HCT116 (cell line): ENCODE results near the gene RANGAP1. TPM values are rescaled to one million over a fixed set of nuclear protein-coding genes. Genes with fewer than 3 reads are reported as not detected.

Experiments
- ATAC-seq: fragments of 200-7000 bp; cut with Tn5 transposase; 2 replicates; pipeline ENCODE4 v1.9.1; 2020; ENCODE audit warnings: mild to moderate bottlenecking, moderate library complexity
- BruUV-seq: library from RNA; stranded (reverse); fragments of 400-500 nt; replicated peaks from 2 replicates; lab custom pipeline; 2021; lab: Mats Ljungman, UMichigan
- CTCF ChIA-PET: fragments of 300-600 bp; sonication (Branson Sonifier 250); formaldehyde crosslinking; loops from one replicate; lab custom pipeline; 2021; ENCODE audit warnings: antibody characterized with exemption; lab: Charles Lee
- POLR2A ChIA-PET: fragments of 300-600, 350-600 bp; sonication (Branson Sonifier 250); formaldehyde crosslinking; loops from one replicate; lab custom pipeline; 2021; ENCODE audit warnings: antibody characterized with exemption; lab: Charles Lee
- RAD21 ChIA-PET, 2 experiments: fragments of 300-600 bp; sonication (Branson Sonifier 250); formaldehyde crosslinking; loops; one replicate each; lab custom pipeline; 2023; ENCODE audit warnings: low total read pairs in 2 of 2; ENCODE audit not compliant: uncharacterized antibody in 2 of 2, unreplicated experiment in 2 of 2, low non-redundant PET in 1 of 2; lab: Charles Lee
- DNase-seq: peaks from one replicate; pipeline ENCODE4 v3.0.0-alpha.2; 2010; ENCODE audit warnings: low read depth, low spot score
- H2AFZ ChIP-seq: fragments of 200-600 bp; shearing (Covaris generic), sonication (generic); 2 replicates; pipeline ENCODE4 v1.6.1; 2017; ENCODE audit warnings: low read depth, mixed run types, mixed read lengths, antibody characterized with exemption, low read length; ENCODE audit not compliant: poor library complexity, severe bottlenecking
- H3K27ac ChIP-seq: 2 replicates; pipeline ENCODE4 v1.5.1; 2012; ENCODE audit warnings: low read depth, low read length
- H3K27me3 ChIP-seq: fragments of 200-600 bp; sonication (generic); 2 replicates; pipeline ENCODE4 v1.6.1; 2016; ENCODE audit warnings: mixed run types, low read length, mixed read lengths; ENCODE audit not compliant: insufficient read depth
- H3K36me3 ChIP-seq, 2 experiments: fragments of 200-500 bp in 1 of 2; fragments of 200-600 bp in 1 of 2; sonication (Bioruptor generic) in 1 of 2; sonication (generic) in 1 of 2; 2 replicates each; pipeline versions ENCODE4 v1.5.1 to v1.6.1; 2014 to 2016; ENCODE audit warnings: low read length in 2 of 2, inconsistent platforms in 1 of 2, mixed read lengths in 1 of 2, mixed run types in 1 of 2; ENCODE audit not compliant: insufficient read depth in 2 of 2, control insufficient read depth in 1 of 2
- H3K4me1 ChIP-seq, 2 experiments: fragments of 200-600 bp in 1 of 2; sonication (generic) in 1 of 2; 2 replicates each; pipeline versions ENCODE4 v1.5.1 to v1.6.1; 2012 to 2017; ENCODE audit warnings: low read length in 2 of 2, inconsistent platforms in 1 of 2, mild to moderate bottlenecking in 1 of 2, mixed read lengths in 1 of 2, mixed run types in 1 of 2, moderate library complexity in 1 of 2; ENCODE audit not compliant: insufficient read depth in 2 of 2, control insufficient read depth in 1 of 2
- H3K4me2 ChIP-seq: fragments of 200-600 bp; sonication (generic); 2 replicates; pipeline ENCODE4 v1.6.1; 2017; ENCODE audit warnings: mixed run types, low read length, mixed read lengths
- H3K4me3 ChIP-seq, 2 experiments: fragments of 200-600 bp in 1 of 2; sonication (generic) in 1 of 2; replicated peaks in 1 of 2; 2 replicates each; pipeline ENCODE4 v1.5.1; 2011 to 2016; ENCODE audit warnings: low read length in 2 of 2, control low read depth in 1 of 2, low read depth in 1 of 2, mild to moderate bottlenecking in 1 of 2, mixed read lengths in 1 of 2, mixed run types in 1 of 2
- H3K79me2 ChIP-seq: fragments of 200-600 bp; sonication (generic); 2 replicates; pipeline ENCODE4 v1.6.1; 2017; ENCODE audit warnings: mild to moderate bottlenecking, mixed run types, low read length, moderate library complexity, mixed read lengths; ENCODE audit not compliant: insufficient read depth
- H3K9ac ChIP-seq: fragments of 200-600 bp; sonication (generic); 2 replicates; pipeline ENCODE4 v1.6.1; 2016; ENCODE audit warnings: low read length, mixed read lengths
- H3K9me2 ChIP-seq: fragments of 200-600 bp; sonication (generic), shearing (Covaris generic); 2 replicates; pipeline ENCODE4 v1.6.1; 2017; ENCODE audit warnings: mixed run types, mild to moderate bottlenecking, moderate library complexity; ENCODE audit not compliant: insufficient read depth
- H3K9me3 ChIP-seq, 2 experiments: fragments of 200-500 bp in 1 of 2; fragments of 200-600 bp in 1 of 2; sonication (Bioruptor generic) in 1 of 2; sonication (generic) in 1 of 2; 2 replicates each; pipeline ENCODE4 v1.6.1; 2014 to 2017; ENCODE audit warnings: low read length in 2 of 2, mixed read lengths in 2 of 2, inconsistent platforms in 1 of 2, low read depth in 1 of 2, mild to moderate bottlenecking in 1 of 2, mixed run types in 1 of 2, moderate library complexity in 1 of 2; ENCODE audit not compliant: control insufficient read depth in 1 of 2, insufficient read depth in 1 of 2
- H4K20me1 ChIP-seq: fragments of 200-600 bp; sonication (generic), shearing (Covaris generic); 2 replicates; pipeline ENCODE4 v1.6.1; 2017; ENCODE audit warnings: mixed run types, mild to moderate bottlenecking, moderate library complexity; ENCODE audit not compliant: insufficient read depth
- CBX3 ChIP-seq: IDR thresholded peaks from 2 replicates; pipeline ENCODE4 v1.6.1; 2012; ENCODE audit warnings: low read depth
- CEBPB ChIP-seq: IDR thresholded peaks from 2 replicates; pipeline ENCODE4 v1.6.1; 2012; ENCODE audit warnings: low read depth
- EGR1 ChIP-seq: IDR thresholded peaks from 2 replicates; pipeline ENCODE4 v1.6.1; 2012; ENCODE audit warnings: low read depth
- ELF1 ChIP-seq: IDR thresholded peaks from 2 replicates; pipeline ENCODE4 v1.6.1; 2012; ENCODE audit warnings: low read depth, borderline replicate concordance
- FOSL1 ChIP-seq: IDR thresholded peaks from 2 replicates; pipeline ENCODE4 v1.6.1; 2012; ENCODE audit warnings: low read depth
- RAD21 ChIP-seq: IDR thresholded peaks from 2 replicates; pipeline ENCODE4 v1.6.1; 2012; ENCODE audit warnings: low read depth, mild to moderate bottlenecking
- SRF ChIP-seq: IDR thresholded peaks from 2 replicates; pipeline ENCODE4 v1.6.1; 2012; ENCODE audit warnings: low read depth
- TCF7L2 ChIP-seq: IDR thresholded peaks from 2 replicates; pipeline ENCODE4 v1.7.0; 2011; ENCODE audit warnings: borderline replicate concordance, inconsistent platforms; ENCODE audit not compliant: insufficient read depth, insufficient read length; ENCODE audit errors: extremely low read depth
- YY1 ChIP-seq: IDR thresholded peaks from 2 replicates; pipeline ENCODE4 v1.6.1; 2011; ENCODE audit warnings: low read length, low read depth, moderate library complexity, mild to moderate bottlenecking; ENCODE audit not compliant: insufficient replicate concordance; ENCODE audit errors: extremely low read depth
- ZBTB33 ChIP-seq: IDR thresholded peaks from 2 replicates; pipeline ENCODE4 v1.6.1; 2011; ENCODE audit warnings: mild to moderate bottlenecking, low read length, moderate library complexity; ENCODE audit not compliant: insufficient replicate concordance; ENCODE audit errors: extremely low read depth
- ZNF274 ChIP-seq: fragments of 200-500 bp; sonication (Bioruptor generic); IDR thresholded peaks from 2 replicates; pipeline ENCODE4 v1.6.1; 2014; ENCODE audit warnings: mild to moderate bottlenecking, low read depth, low read length, inconsistent platforms
- intact Hi-C: fragments of 100-400 bp; cut with micrococcal nuclease; formaldehyde crosslinking; loops from 2 replicates; pipeline ENCODE4 v1.10.0; 2022
- total RNA-seq: library from RNA; stranded (reverse); gene quantifications from one replicate; pipeline ENCODE4 v1.2.1, GENCODE V29; 2021; ENCODE audit not compliant: unreplicated experiment
- TF ChIP-seq, protein P1 (sequence below): IDR thresholded peaks from 2 replicates; pipeline ENCODE4 v1.6.1; 2012; ENCODE audit warnings: low read depth
- TF ChIP-seq, protein P2 (sequence below): IDR thresholded peaks from 2 replicates; pipeline ENCODE4 v1.6.1; 2012
- TF ChIP-seq, protein P3 (sequence below): IDR thresholded peaks from 2 replicates; pipeline ENCODE4 v1.6.1; 2012

RANGAP1 gene
- total RNA-seq, 1 experiment from 2014 or later: 121 TPM

DNA sequence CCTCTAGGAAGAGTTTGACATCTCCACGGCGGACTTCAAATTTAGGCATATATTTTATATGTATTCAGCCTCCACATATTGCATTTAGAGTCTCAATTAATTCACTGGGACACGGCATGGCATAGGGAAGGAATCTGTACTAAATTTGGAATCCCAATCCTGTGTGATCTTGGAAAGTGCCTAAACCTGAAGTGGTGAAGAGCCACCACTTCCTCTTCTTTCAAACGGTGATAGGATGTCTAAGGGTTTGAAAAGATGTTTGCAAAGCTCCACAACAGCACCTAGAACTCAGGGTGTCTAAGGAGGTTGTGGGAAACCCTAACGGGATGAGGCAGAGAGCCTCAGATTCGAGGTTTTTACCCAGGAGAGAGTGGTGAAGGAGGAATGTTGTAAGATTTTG is 81.9 kb downstream of the RANGAP1 start (continued):
- TF ChIP-seq, protein P1, sequence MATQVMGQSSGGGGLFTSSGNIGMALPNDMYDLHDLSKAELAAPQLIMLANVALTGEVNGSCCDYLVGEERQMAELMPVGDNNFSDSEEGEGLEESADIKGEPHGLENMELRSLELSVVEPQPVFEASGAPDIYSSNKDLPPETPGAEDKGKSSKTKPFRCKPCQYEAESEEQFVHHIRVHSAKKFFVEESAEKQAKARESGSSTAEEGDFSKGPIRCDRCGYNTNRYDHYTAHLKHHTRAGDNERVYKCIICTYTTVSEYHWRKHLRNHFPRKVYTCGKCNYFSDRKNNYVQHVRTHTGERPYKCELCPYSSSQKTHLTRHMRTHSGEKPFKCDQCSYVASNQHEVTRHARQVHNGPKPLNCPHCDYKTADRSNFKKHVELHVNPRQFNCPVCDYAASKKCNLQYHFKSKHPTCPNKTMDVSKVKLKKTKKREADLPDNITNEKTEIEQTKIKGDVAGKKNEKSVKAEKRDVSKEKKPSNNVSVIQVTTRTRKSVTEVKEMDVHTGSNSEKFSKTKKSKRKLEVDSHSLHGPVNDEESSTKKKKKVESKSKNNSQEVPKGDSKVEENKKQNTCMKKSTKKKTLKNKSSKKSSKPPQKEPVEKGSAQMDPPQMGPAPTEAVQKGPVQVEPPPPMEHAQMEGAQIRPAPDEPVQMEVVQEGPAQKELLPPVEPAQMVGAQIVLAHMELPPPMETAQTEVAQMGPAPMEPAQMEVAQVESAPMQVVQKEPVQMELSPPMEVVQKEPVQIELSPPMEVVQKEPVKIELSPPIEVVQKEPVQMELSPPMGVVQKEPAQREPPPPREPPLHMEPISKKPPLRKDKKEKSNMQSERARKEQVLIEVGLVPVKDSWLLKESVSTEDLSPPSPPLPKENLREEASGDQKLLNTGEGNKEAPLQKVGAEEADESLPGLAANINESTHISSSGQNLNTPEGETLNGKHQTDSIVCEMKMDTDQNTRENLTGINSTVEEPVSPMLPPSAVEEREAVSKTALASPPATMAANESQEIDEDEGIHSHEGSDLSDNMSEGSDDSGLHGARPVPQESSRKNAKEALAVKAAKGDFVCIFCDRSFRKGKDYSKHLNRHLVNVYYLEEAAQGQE: no peak

DNA sequence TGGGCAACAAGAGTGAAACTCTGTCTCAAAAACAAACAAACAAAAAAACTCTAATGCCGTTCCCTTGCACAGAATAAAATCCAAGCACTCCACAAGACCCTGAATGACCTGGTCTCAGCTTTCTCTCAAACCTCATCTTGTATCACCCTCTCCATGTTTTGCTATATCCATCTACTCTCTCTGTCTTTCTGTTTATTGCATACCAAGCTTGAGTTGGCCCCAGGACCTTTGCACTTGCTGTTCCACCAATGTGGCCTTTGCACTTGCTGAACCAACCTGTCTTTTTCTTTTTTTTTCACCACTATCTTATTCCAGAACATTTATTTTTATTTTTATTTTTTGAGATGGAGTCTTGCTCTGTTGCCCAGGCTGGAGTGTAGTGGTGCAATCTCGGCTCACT is 82.9 kb downstream of the RANGAP1 start:
- Histone ChIP-seq H3K4me1 (peaks cover 4 to 19% of the 10 kb centered on the region in 2 experiments), H3K27ac (no peak overlapping the region), H4K20me1 (no peaks in the 10 kb centered on the region), H3K9me3 (no peaks in the 10 kb centered on the region), H3K36me3 (no peaks in the 10 kb centered on the region), H3K79me2 (peaks cover 27% of the 10 kb centered on the region)
- POLR2A ChIA-PET: no interaction called here
- ATAC-seq (no peak), DNase-seq (no peak)
- TF ChIP-seq TCF7L2 (no peak), SRF (no peak)
- TF ChIP-seq, all 23 proteins: peak for 0
- ChIA-PET CTCF (no interaction called here), RAD21 (no interaction called here)
- Histone ChIP-seq H3K4me2 (no peak overlapping the region), H3K9me2 (no peaks in the 10 kb centered on the region), H3K9ac (no peak overlapping the region), H3K4me3 (no peak overlapping the region), H3K27me3 (no peaks in the 10 kb centered on the region), H2AFZ (no peak overlapping the region)
- no TSS peak for BruUV-seq
- intact Hi-C loops: no loop called here

DNA sequence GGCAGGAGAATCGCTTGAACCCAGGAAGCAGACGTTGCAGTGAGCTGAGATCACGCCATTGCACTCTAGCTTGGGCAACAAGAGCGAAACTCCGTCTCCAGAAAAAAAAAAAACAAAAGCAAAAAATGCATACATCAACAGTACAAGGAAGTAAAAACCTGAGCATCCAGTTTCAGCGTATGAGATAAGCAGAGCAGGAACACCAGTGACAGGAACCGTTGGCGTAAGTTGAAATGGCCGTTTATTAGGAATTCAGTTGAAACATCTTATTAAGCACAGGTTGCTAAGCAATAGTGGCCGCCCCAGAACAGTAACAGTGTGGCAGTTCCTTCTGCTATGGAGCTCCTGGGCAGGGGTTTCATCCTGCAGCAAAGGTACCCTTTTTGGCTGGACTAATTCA is 84.8 kb downstream of the RANGAP1 start:
- Histone ChIP-seq H3K4me1 (peaks cover 4 to 32% of the 10 kb centered on the region in 2 experiments), H3K79me2 (peaks cover 10% of the 10 kb centered on the region), H2AFZ (no peak overlapping the region), H3K27ac (no peak overlapping the region), H3K9me3 (no peaks in the 10 kb centered on the region), H3K36me3 (no peaks in the 10 kb centered on the region), H3K4me3 (no peak overlapping the region), H3K4me2 (no peak overlapping the region), H4K20me1 (no peaks in the 10 kb centered on the region), H3K27me3 (no peaks in the 10 kb centered on the region), H3K9me2 (no peaks in the 10 kb centered on the region), H3K9ac (no peak overlapping the region)
- DNase-seq (no peak), ATAC-seq (no peak)
- ChIA-PET POLR2A (no interaction called here), RAD21 (no interaction called here), CTCF (no interaction called here)
- no TSS peak for BruUV-seq
- intact Hi-C loops: no loop called here
- TF ChIP-seq FOSL1: no peak
- no peak for TF ChIP-seq RAD21
- no peak for TF ChIP-seq ZNF274
- TF ChIP-seq EGR1: no peak
- TF ChIP-seq ELF1: no peak
- no peak for TF ChIP-seq CEBPB
- no peak for TF ChIP-seq ZBTB33
- TF ChIP-seq, protein P2, sequence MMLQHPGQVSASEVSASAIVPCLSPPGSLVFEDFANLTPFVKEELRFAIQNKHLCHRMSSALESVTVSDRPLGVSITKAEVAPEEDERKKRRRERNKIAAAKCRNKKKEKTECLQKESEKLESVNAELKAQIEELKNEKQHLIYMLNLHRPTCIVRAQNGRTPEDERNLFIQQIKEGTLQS: no peak
- TF ChIP-seq, protein P3, sequence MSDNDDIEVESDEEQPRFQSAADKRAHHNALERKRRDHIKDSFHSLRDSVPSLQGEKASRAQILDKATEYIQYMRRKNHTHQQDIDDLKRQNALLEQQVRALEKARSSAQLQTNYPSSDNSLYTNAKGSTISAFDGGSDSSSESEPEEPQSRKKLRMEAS: no peak
- TF ChIP-seq YY1: no peak
- no peak for TF ChIP-seq CBX3
